KMS-11 (cell line): ENCODE data around the gene FNIP1.

Source experiments
- H2AFZ ChIP-seq: fragments of 200-600 bp; sonication (generic); 2 replicates; pipeline ENCODE4 v1.6.1; 2016; ENCODE audit warnings: antibody characterized with exemption, mixed run types, low read depth
- H3K27ac ChIP-seq: fragments of 200-600 bp; sonication (generic); 2 replicates; pipeline ENCODE4 v1.6.1; 2016; ENCODE audit warnings: mild to moderate bottlenecking, mixed run types
- H3K27me3 ChIP-seq: fragments of 200-600 bp; sonication (generic); 2 replicates; pipeline ENCODE4 v1.6.1; 2017; ENCODE audit warnings: mild to moderate bottlenecking, low read depth, mixed run types, moderate library complexity; ENCODE audit not compliant: insufficient read depth
- H3K36me3 ChIP-seq: fragments of 200-600 bp; sonication (generic); 2 replicates; pipeline ENCODE4 v1.6.1; 2017; ENCODE audit warnings: mild to moderate bottlenecking, mixed run types; ENCODE audit not compliant: insufficient read depth
- H3K4me1 ChIP-seq: fragments of 200-600 bp; sonication (generic); 2 replicates; pipeline ENCODE4 v1.6.1; 2016; ENCODE audit warnings: mild to moderate bottlenecking, low read depth, mixed run types; ENCODE audit not compliant: poor library complexity, severe bottlenecking
- H3K4me2 ChIP-seq: fragments of 200-600 bp; sonication (generic); 2 replicates; pipeline ENCODE4 v1.7.0; 2016; ENCODE audit warnings: mild to moderate bottlenecking, mixed run types
- H3K4me3 ChIP-seq: fragments of 200-600 bp; sonication (generic); IDR thresholded peaks from 2 replicates; pipeline ENCODE4 v1.6.1; 2017; ENCODE audit warnings: low read depth, low read length, mixed read lengths; ENCODE audit not compliant: insufficient read depth
- H3K79me2 ChIP-seq: fragments of 200-600 bp; sonication (generic); 2 replicates; pipeline ENCODE4 v1.6.1; 2016; ENCODE audit warnings: low read depth, mixed run types; ENCODE audit not compliant: insufficient read depth
- H3K9ac ChIP-seq: fragments of 200-600 bp; sonication (generic); 2 replicates; pipeline ENCODE4 v1.6.1; 2016; ENCODE audit warnings: mild to moderate bottlenecking, mixed run types
- H4K20me1 ChIP-seq: fragments of 200-600 bp; sonication (generic); 2 replicates; pipeline ENCODE4 v1.6.1; 2016; ENCODE audit warnings: mild to moderate bottlenecking, mixed run types; ENCODE audit not compliant: insufficient read depth
- TF ChIP-seq, protein P1 (sequence below): fragments of 200-600 bp; sonication (generic); conservative IDR thresholded peaks from 2 replicates; pipeline ENCODE4 v1.6.1; 2017; ENCODE audit warnings: low read depth, mild to moderate bottlenecking, antibody characterized with exemption, low read length, moderate library complexity, mixed read lengths

Gene FNIP1

DNA sequence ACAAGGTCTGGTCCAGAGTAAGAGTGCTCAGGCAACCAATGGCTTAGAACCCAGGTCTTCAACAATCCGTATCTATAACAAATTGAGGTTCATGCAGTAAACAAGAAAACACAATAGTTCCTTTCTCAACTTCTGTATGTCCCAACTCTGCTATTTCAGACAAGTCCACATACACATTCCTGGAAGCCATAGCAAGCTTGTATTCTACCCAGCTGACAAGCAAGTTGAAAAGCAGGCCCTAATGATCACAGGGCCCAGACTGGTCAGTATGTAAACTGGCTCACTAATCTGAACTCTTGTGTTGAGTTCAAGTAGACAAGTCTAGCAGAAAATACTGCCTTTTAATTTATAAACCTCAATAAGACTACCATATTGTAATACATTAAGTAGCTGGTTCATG is 26.9 kb downstream of the FNIP1 start:
- peaks cover 26% of the 10 kb centered on the region for H3K4me1 ChIP-seq
- peaks cover 12% of the 10 kb centered on the region; the same call in 1 of the 2 replicates for H4K20me1 ChIP-seq
- H3K4me3 ChIP-seq, result no peak overlapping the region
- H3K4me2 ChIP-seq, result no peak overlapping the region
- H3K79me2 ChIP-seq, result peaks cover 64% of the 10 kb centered on the region; the same call in 1 of the 2 replicates
- no peak overlapping the region for H2AFZ ChIP-seq
- TF ChIP-seq, protein P1, sequence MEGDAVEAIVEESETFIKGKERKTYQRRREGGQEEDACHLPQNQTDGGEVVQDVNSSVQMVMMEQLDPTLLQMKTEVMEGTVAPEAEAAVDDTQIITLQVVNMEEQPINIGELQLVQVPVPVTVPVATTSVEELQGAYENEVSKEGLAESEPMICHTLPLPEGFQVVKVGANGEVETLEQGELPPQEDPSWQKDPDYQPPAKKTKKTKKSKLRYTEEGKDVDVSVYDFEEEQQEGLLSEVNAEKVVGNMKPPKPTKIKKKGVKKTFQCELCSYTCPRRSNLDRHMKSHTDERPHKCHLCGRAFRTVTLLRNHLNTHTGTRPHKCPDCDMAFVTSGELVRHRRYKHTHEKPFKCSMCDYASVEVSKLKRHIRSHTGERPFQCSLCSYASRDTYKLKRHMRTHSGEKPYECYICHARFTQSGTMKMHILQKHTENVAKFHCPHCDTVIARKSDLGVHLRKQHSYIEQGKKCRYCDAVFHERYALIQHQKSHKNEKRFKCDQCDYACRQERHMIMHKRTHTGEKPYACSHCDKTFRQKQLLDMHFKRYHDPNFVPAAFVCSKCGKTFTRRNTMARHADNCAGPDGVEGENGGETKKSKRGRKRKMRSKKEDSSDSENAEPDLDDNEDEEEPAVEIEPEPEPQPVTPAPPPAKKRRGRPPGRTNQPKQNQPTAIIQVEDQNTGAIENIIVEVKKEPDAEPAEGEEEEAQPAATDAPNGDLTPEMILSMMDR, result no peak
- no peak overlapping the region for H3K27ac ChIP-seq
- no peaks in the 10 kb centered on the region for H3K27me3 ChIP-seq
- no peak overlapping the region for H3K9ac ChIP-seq
- H3K36me3 ChIP-seq, result no peaks in the 10 kb centered on the region

DNA sequence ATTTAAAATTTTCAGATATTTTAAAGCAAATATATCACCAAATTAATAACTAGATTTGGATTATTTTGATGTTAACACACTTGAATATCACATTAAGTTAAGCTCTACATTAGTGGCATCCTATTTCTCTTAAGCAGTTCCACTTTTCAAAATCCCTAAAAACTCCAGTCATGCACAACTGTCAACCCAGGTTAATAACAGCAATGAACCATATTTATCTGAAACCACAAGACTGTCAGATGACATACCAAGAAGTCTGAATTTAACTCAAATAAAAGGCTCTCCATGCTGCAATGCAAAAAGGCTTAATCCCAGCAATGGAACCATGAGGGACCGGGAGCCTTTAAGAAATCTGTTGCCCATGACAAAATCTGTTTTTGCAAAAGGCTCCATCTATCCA is 27.5 kb downstream of the FNIP1 start:
- H4K20me1 ChIP-seq, result peaks cover 12% of the 10 kb centered on the region; the same call in 1 of the 2 replicates
- no peak overlapping the region for H3K4me2 ChIP-seq
- H3K36me3 ChIP-seq, result no peaks in the 10 kb centered on the region
- peaks cover 68% of the 10 kb centered on the region; the same call in 1 of the 2 replicates for H3K79me2 ChIP-seq
- H3K4me1 ChIP-seq, result peaks cover 26% of the 10 kb centered on the region
- TF ChIP-seq, protein P1, result no peak
- no peak overlapping the region for H3K4me3 ChIP-seq
- H3K27ac ChIP-seq, result no peak overlapping the region
- H2AFZ ChIP-seq, result no peak overlapping the region
- H3K27me3 ChIP-seq, result no peaks in the 10 kb centered on the region
- no peak overlapping the region for H3K9ac ChIP-seq

DNA sequence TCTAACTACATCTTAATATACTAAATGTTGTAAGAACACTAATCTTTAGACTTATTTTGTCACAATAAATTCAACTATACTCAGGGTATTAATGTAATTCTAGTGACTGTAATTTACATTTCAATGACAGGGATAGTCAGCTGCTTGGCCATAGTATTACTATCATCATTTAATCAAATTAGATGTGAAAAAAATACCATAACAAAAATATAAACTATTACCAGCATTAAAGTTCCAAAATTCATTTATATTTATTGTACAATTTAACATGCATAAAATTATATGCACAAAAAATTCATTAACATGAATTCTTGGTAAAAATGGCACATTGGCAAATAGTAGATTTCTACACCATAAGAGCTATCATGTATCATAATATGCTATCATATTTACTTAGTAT is 28.9 kb downstream of the FNIP1 start:
- peaks cover 10% of the 10 kb centered on the region; the same call in 1 of the 2 replicates for H4K20me1 ChIP-seq

DNA sequence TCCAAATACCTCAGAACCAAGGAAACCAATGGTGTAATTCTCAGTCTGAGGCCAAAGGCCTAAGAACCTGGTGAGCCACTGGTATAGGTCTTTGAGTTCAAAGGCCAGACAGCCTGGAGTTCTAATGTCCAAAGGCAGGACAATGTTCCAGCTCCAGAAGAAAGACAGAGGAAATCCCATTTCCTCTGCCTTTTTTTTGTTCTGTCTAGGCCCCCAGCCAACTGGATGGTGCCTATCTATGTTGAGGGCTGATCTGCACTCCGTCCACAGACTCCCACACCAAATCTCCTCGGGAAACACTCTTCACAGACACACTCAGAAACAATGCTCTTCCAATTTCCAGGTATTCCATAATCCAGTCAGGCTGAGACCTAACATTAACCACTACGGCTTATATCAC is 30.1 kb downstream of the FNIP1 start:
- no peak overlapping the region for H3K27ac ChIP-seq
- H3K9ac ChIP-seq, result no peak overlapping the region
- no peak overlapping the region for H3K4me2 ChIP-seq
- H3K79me2 ChIP-seq, result peaks cover 71% of the 10 kb centered on the region; the same call in 1 of the 2 replicates
- peaks cover 24% of the 10 kb centered on the region for H3K4me1 ChIP-seq
- H3K27me3 ChIP-seq, result no peaks in the 10 kb centered on the region
- H4K20me1 ChIP-seq, result peaks cover 10% of the 10 kb centered on the region; the same call in 1 of the 2 replicates
- H2AFZ ChIP-seq, result no peak overlapping the region
- TF ChIP-seq, protein P1, result no peak
- H3K36me3 ChIP-seq, result no peaks in the 10 kb centered on the region
- H3K4me3 ChIP-seq, result no peak overlapping the region

More for the DNA sequence above, 28.9 kb downstream of the FNIP1 start:
- no peak overlapping the region for H3K27ac ChIP-seq
- TF ChIP-seq, protein P1, result no peak
- H3K4me2 ChIP-seq, result no peak overlapping the region
- no peak overlapping the region for H3K4me3 ChIP-seq
- no peak overlapping the region for H2AFZ ChIP-seq
- H3K36me3 ChIP-seq, result no peaks in the 10 kb centered on the region
- no peak overlapping the region for H3K9ac ChIP-seq
- H3K79me2 ChIP-seq, result peaks cover 63% of the 10 kb centered on the region; the same call in 1 of the 2 replicates
- H3K4me1 ChIP-seq, result peaks cover 15% of the 10 kb centered on the region
- no peaks in the 10 kb centered on the region for H3K27me3 ChIP-seq
